ENCODE data around the gene KLHDC3.
"Not testable (repeated sequence)": the region's sequence is repeated elsewhere in the genome, so short reads cannot be mapped to it uniquely, and the experiment has no call there.

- not testable (repeated sequence) for TF ChIP-seq POLR2A (IDR thresholded peaks at IDR 0.05; ENCODE audit: low read depth, low read length); GATA2 (IDR thresholded peaks at IDR 0.05; ENCODE audit: insufficient read depth, insufficient read length, low read depth, low read length); MAX (IDR thresholded peaks at IDR 0.05; ENCODE audit: insufficient read depth, insufficient read length); EZH2 (IDR thresholded peaks at IDR 0.05; ENCODE audit: borderline replicate concordance, low read depth, low read length, severe bottlenecking); POLR2AphosphoS5 (IDR thresholded peaks at IDR 0.05; ENCODE audit: insufficient read depth, low read depth, low read length); FOS (IDR thresholded peaks at IDR 0.05; ENCODE audit: borderline replicate concordance, insufficient read depth, low read length); MYC (IDR thresholded peaks at IDR 0.05; ENCODE audit: low read depth, low read length); JUN (IDR thresholded peaks at IDR 0.05; ENCODE audit: borderline replicate concordance, insufficient read depth, insufficient read length, low read depth)
- TF ChIP-seq, protein P1, sequence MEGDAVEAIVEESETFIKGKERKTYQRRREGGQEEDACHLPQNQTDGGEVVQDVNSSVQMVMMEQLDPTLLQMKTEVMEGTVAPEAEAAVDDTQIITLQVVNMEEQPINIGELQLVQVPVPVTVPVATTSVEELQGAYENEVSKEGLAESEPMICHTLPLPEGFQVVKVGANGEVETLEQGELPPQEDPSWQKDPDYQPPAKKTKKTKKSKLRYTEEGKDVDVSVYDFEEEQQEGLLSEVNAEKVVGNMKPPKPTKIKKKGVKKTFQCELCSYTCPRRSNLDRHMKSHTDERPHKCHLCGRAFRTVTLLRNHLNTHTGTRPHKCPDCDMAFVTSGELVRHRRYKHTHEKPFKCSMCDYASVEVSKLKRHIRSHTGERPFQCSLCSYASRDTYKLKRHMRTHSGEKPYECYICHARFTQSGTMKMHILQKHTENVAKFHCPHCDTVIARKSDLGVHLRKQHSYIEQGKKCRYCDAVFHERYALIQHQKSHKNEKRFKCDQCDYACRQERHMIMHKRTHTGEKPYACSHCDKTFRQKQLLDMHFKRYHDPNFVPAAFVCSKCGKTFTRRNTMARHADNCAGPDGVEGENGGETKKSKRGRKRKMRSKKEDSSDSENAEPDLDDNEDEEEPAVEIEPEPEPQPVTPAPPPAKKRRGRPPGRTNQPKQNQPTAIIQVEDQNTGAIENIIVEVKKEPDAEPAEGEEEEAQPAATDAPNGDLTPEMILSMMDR (IDR thresholded peaks at IDR 0.05; ENCODE audit: extremely low read depth in 1 of 2, insufficient read depth in 1 of 2, low read depth in 1 of 2, low read length in 2 of 2): not testable (repeated sequence)
Measured at GRCh38 chr6:43041475-43041874, 27.4 kb downstream of the KLHDC3 start.
